GM18868 (cell line): ENCODE results near the gene CFAP97D2.
"Not testable (repeated sequence)": the region's sequence is repeated elsewhere in the genome, so short reads cannot be mapped to it uniquely, and the experiment has no call there.

Source experiments
- ATAC-seq: cut with Tn5 transposase; IDR thresholded peaks from one replicate; pipeline ENCODE4 v1.9.1; 2021; ENCODE audit warnings: mild to moderate bottlenecking, moderate library complexity; ENCODE audit not compliant: unreplicated experiment

The CFAP97D2 gene

GRCh38 chr13:114230575-114230974 lies 51.5 kb downstream of the CFAP97D2 start:
- no peak for ATAC-seq

- no peak for ATAC-seq
Observed at GRCh38 chr13:114231886-114232285, 52.8 kb downstream of the CFAP97D2 start.

GRCh38 chr13:114234266-114234644 lies 55.2 kb downstream of the CFAP97D2 start:
- no peak for ATAC-seq

GRCh38 chr13:114234645-114235421 lies 55.8 kb downstream of the CFAP97D2 start, which contains the start of gene CDC16:
Gene CDC16, plus strand, starts transcription at chr13:114234897. Its CDS starts 188 bp downstream, at chr13:114235085.
- peak; percentile 90 for ATAC-seq

DNA sequence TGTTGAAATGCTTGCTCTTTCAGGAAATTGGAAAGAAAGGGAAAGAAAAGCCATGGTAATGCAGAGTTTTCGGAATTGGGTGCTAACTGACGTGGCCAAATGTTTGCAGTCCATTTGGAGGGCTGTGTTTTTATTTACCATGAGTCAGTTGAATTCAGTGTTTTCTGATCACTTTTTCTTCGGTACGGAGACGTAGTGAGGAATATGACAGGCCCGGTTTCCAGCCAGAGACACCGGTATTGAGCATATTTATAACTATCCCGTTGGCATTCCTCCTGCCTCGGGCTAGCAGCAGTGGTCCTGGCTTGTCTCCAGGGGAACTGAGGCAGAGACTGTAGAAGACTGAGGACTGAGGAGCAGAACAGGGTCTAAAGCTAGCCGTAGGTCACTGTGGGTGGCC lies 56.6 kb downstream of the CFAP97D2 start:
- no peak for ATAC-seq

DNA sequence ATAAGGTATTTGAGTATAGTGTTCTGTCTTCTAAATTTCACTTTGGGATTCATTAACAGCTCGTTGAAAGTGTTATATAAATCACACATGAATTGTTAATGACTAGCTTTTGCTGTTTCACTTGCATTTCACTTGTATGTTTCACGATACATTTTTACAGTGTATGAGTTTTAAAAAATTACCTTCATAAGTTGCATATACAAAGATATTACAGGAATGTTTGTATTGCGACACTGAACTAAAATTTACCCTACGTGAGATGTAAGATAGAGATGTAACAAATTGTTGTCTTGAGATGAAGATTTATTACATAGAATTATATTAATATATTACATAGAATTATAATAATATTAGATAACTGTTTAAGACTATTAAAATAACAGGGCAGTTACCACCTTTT lies 57.2 kb downstream of the CFAP97D2 start:
- no peak for ATAC-seq

DNA sequence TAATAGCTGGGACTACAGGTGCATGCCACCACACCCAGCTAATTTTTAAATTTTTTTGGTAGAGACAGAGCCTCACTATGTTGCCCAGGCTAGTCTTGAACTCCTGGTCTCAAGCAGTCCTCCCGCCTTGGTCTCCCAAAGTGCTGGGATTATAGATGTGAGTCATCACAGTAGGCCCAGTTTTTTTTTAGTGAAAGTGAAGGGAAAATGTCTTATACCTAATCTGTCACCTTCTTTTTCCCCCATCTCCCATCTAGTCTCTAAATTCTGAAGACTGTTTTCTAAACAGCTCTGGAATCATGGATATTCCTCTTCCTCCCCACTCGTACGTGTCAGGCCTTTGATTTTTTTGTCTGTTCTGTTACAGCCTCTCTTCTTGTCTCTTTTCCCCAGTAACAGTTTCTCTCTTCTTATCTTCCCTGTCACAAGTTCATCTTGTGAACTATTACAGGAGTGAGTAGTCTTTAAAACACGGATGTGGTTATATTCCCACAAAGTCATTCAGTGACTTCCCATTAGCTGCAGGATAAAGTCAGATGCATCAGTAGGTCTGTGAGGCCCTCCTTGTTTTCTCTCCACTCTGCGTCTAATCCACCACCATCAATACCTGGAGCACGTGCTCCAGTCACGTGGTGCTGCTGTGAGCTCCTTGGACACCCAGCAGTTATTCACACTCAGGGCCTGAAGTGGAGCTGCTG lies 58.5 kb downstream of the CFAP97D2 start:
- ATAC-seq, result no peak

- ATAC-seq, result no peak
Observed at GRCh38 chr13:114241918-114242317, 62.9 kb downstream of the CFAP97D2 start.

DNA sequence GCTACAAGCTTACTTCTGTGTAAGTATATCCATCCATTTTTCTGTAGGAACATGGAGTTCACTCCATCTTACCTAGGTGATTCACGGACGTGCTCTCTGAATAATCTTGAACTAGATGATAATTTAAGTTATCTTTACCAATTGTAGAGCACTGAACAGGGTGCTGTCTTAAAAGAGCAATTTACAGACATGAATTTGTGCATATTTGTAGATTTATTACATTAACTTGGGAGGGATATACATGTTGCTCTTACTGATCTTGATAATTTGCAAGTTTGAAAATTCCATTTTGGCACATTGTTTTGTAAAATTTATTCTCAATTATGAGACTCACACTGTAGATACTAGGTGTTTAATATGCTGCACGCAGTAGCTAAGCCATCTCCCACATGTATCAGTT lies 64.9 kb downstream of the CFAP97D2 start:
- no peak for ATAC-seq

DNA sequence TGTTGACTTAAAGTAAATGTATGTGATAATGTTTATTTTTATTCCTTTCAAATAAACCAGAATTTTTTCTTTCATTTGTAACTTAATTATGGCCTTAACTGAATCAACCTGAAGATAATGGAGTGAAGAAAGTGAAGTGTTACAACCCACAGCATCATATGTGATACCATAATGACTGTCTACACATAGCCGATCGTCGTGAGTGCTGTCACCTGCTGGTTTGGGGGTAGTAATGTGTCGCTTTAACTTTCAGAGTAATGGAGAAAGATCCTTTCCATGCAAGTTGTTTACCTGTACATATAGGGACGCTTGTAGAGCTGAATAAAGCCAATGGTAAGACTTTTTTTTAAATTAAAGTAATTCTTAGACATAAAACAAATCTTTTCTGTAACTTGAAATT lies 65.6 kb downstream of the CFAP97D2 start:
- ATAC-seq, result no peak

GRCh38 chr13:114248011-114248410 lies 69.0 kb downstream of the CFAP97D2 start:
- ATAC-seq, result no peak

DNA sequence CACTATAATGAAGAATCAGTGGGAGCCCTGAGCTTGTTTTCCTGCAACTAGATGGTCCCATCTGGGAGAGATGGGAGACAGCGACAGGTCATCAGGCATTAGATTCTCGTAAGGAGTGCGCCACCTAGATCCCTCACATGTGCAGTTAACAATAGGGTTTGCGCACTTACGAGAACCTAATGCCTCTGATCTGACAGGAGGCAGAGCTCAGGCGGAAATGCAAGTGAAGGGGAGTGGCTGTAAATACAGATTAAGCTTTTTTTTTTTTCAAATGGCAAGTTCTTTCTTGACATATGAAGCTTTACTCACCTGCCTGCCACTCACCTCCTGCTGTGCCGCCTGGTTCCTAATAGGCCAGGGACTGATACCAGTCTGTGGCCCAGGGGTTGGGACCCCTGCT lies 70.0 kb downstream of the CFAP97D2 start:
- ATAC-seq, result no peak

- ATAC-seq, result not testable (repeated sequence)
Observed at GRCh38 chr13:114251639-114252440, 72.8 kb downstream of the CFAP97D2 start.

DNA sequence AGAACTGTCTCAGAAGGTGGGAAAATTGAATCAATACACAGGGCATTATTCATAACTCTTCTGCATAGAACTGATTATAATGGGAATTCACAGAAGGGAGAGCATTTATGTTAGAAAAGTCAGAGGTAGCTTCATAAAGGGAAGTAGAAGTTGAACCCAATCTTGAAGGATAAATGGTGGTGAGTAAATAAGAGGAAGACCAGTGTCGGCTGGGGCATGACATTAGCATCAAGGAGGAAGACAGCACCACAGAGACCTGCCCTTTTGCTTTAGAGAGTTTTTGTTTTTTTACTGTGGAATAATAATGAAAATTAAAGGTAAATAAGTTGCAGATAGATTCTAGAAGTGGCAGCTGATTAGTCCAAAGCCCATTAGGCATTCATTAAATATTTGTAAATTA lies 77.5 kb downstream of the CFAP97D2 start:
- no peak for ATAC-seq

DNA sequence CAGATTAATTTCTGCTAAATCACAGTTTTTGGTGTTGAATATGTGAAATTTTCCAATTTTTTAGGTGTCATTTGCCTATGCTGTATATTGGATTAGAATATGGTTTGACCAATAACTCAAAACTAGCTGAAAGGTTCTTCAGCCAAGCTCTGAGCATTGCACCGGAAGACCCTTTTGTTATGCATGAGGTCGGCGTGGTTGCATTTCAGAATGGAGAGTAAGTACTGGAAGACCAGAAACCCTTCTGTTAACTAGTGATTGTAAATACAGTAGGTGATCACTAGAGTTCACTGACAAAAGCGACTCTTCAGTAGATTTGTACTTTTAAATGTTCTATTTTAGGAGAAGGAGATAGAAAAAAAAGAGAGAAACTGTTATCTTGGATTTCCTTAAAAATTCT lies 78.0 kb downstream of the CFAP97D2 start:
- ATAC-seq, result no peak

- no peak for ATAC-seq
Observed at GRCh38 chr13:114258589-114258988, 79.5 kb downstream of the CFAP97D2 start.

GRCh38 chr13:114259374-114259773 lies 80.3 kb downstream of the CFAP97D2 start:
- no peak for ATAC-seq

DNA sequence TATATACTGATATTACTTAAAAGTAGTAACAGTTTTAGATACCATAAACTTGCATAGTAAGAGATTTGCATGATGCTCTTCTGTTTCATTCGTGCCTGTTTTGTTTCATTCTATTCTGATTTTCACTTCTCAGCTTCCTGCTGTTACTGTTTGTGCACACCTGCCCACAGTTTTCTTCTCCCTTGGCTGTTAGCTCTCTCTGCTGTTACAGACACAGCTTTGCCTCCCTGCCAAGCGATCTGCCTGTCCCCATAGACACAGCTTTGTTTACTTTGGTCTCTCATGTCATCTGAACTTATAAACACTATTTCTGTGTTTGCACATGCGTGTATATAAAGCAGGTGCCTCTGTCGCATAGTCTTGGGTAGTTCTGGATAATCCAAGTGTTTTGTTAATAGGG lies 80.9 kb downstream of the CFAP97D2 start:
- no peak for ATAC-seq

- ATAC-seq, result no peak
Observed at GRCh38 chr13:114260814-114261213, 81.8 kb downstream of the CFAP97D2 start.

DNA sequence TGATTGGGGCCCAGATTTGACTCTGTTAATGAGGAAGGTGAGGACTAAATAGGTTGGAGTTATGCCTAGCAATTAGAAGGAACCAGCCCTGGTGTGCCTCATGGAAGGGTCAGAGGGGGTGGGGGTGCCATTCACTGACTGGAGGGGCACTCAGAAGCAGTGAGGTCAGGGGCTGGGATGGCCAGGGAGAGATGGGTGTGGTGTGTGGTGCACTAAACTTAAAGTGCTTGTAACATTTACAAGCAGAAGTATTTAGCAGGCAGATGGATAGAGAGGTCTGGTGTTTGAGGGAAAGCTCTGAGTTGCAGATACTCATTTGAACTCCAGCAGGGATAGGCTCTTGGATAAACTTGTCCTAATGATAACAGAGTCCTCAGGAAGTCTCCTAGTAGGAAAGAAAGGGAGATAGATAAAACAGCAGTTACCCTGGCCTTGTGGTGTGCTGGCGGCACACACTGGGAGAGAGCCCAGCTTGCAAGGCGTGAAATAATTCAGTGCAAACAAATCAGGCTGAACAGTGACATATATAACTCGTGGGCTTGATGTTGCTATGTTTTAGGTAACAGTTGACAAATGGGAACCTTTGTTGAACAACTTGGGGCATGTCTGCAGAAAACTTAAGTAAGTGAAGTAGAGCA lies 82.4 kb downstream of the CFAP97D2 start:
- ATAC-seq, result no peak

DNA sequence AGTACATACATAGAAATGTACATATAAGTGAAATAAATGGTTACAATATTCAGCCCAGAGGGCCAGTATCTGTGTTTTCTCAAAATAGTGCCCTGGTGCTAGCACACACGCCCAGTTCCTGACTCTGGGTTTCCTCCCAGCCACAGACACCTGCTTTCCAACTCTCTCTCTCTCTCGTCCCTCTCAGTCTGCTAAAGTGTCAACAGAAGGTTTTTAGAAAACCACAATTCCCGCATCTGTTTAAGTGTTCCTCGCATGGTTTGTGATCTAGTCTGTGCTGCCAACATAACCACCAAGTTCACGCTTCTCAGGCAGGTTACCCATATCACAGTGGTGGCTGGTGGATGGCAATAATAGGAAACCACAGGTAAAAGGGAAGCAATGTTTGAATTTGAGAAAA lies 84.5 kb downstream of the CFAP97D2 start:
- no peak for ATAC-seq
